Measurements from ENCODE around the gene PAX5.
A peak's percentile ranks its signal among the peaks of the same experiment; 100 is the strongest.

The PAX5 gene

GRCh38 chr9:36985769-36986467 is 48.1 kb downstream of the PAX5 start:
- no peak for DNase-seq

- no peak for DNase-seq
These were observed 48.9 kb downstream of the PAX5 start for GRCh38 chr9:36985061-36985768.

- DNase-seq = no peak
These were observed 53.7 kb downstream of the PAX5 start for GRCh38 chr9:36980148-36980974.

GRCh38 chr9:36976371-36977030 is 57.6 kb downstream of the PAX5 start:
- DNase-seq = no peak

- no peak for DNase-seq
These were observed 59.3 kb downstream of the PAX5 start for GRCh38 chr9:36974731-36975130.

- no peak for DNase-seq
These were observed 62.1 kb downstream of the PAX5 start for GRCh38 chr9:36971935-36972488.

- DNase-seq = no peak
These were observed 63.8 kb downstream of the PAX5 start for GRCh38 chr9:36970007-36970888.

GRCh38 chr9:36969216-36969771 is 64.8 kb downstream of the PAX5 start:
- DNase-seq = no peak

- DNase-seq = no peak
These were observed 65.4 kb downstream of the PAX5 start for GRCh38 chr9:36968574-36969215.

- DNase-seq = no peak
These were observed 66.1 kb downstream of the PAX5 start for GRCh38 chr9:36967997-36968396.

- DNase-seq = no peak
These were observed 67.5 kb downstream of the PAX5 start for GRCh38 chr9:36966371-36967097.

- DNase-seq = no peak
These were observed 69.3 kb downstream of the PAX5 start for GRCh38 chr9:36964791-36965190.

GRCh38 chr9:36963346-36963745 is 70.7 kb downstream of the PAX5 start:
- DNase-seq = no peak

GRCh38 chr9:36962691-36963090 is 71.4 kb downstream of the PAX5 start:
- no peak for DNase-seq

GRCh38 chr9:36961561-36962325 is 72.3 kb downstream of the PAX5 start:
- DNase-seq = peak; percentile 39

- no peak for DNase-seq
These were observed 73.0 kb downstream of the PAX5 start for GRCh38 chr9:36961051-36961450.

- DNase-seq = no peak
These were observed 73.5 kb downstream of the PAX5 start for GRCh38 chr9:36960575-36960955.

GRCh38 chr9:36959681-36960574 is 74.1 kb downstream of the PAX5 start:
- no peak for DNase-seq
